ENCODE results near the gene OR51G2.

OR51G2 gene

GRCh38 chr11:4865855-4866254 is 53.3 kb downstream of the OR51G2 start:
- no peak for FAIRE-seq
- no peak for DNase-seq (ENCODE audit: low spot score)

- FAIRE-seq = no peak
- DNase-seq (ENCODE audit: low spot score) = no peak
Observed at GRCh38 chr11:4863876-4864275, 55.3 kb downstream of the OR51G2 start.
